IMR-90 (cell line): Measurements from ENCODE around the gene NDUFA5. TPM values are rescaled to one million over a fixed set of nuclear protein-coding genes. Genes with fewer than 3 reads are reported as not detected.

Experiments
- ATAC-seq: fragments of 200-7000 bp; cut with Tn5 transposase; 2 replicates; pipeline ENCODE4 v1.9.1; 2020; ENCODE audit warnings: low read depth, mild to moderate bottlenecking, moderate library complexity
- BruUV-seq: library from RNA; stranded (reverse); fragments of 400-500 nt; replicated peaks from 2 replicates; lab custom pipeline; 2021; lab: Mats Ljungman, UMichigan
- CTCF ChIA-PET: fragments of 300-600 bp; formaldehyde crosslinking; extraction: SDS; loops from one replicate; lab custom pipeline; 2021; ENCODE audit warnings: antibody characterized with exemption; lab: Yijun Ruan, JAX
- POLR2A ChIA-PET: fragments of 300-600 bp; sonication (Branson Sonifier 250); formaldehyde crosslinking; loops from one replicate; lab custom pipeline; 2022; ENCODE audit warnings: antibody characterized with exemption; ENCODE audit not compliant: unreplicated experiment; lab: Charles Lee
- DNase-seq: peaks from one replicate; pipeline ENCODE4 v3.0.0; 2013
- H2AFZ ChIP-seq: replicated peaks from 2 replicates; pipeline ENCODE3; 2013; ENCODE audit warnings: low read length, mild to moderate bottlenecking; ENCODE audit not compliant: poor library complexity
- H2AK5ac ChIP-seq: 2 replicates; pipeline ENCODE4 v1.6.1; 2013; ENCODE audit warnings: low read depth, low read length, inconsistent platforms
- H2AK9ac ChIP-seq: replicated peaks from 2 replicates; pipeline ENCODE3; 2013; ENCODE audit warnings: mild to moderate bottlenecking, low read depth, low read length, moderate library complexity; ENCODE audit not compliant: poor library complexity
- H2BK120ac ChIP-seq: 2 replicates; pipeline ENCODE4 v1.6.1; 2013; ENCODE audit warnings: low read depth, low read length, inconsistent platforms
- H2BK15ac ChIP-seq: 3 replicates; pipeline ENCODE4 v1.6.1; 2013; ENCODE audit warnings: low read depth, low read length, inconsistent platforms
- H2BK20ac ChIP-seq: 2 replicates; pipeline ENCODE4 v1.6.1; 2013; ENCODE audit warnings: low read depth, mild to moderate bottlenecking, inconsistent platforms, low read length, moderate library complexity
- H2BK5ac ChIP-seq: 2 replicates; pipeline ENCODE4 v1.6.1; 2013; ENCODE audit warnings: mild to moderate bottlenecking, low read depth, low read length, inconsistent platforms; ENCODE audit not compliant: poor library complexity, severe bottlenecking
- H3K14ac ChIP-seq: replicated peaks from 2 replicates; pipeline ENCODE4 v1.6.1; 2013; ENCODE audit warnings: low read depth, low read length, inconsistent platforms
- H3K18ac ChIP-seq: 2 replicates; pipeline ENCODE4 v1.6.1; 2013; ENCODE audit warnings: low read depth, low read length, control low read depth
- H3K23ac ChIP-seq: 2 replicates; pipeline ENCODE4 v1.6.1; 2013; ENCODE audit warnings: low read depth, low read length, inconsistent platforms
- H3K27ac ChIP-seq: 2 replicates; pipeline ENCODE4 v1.5.1; 2013; ENCODE audit warnings: mild to moderate bottlenecking, control low read depth, low read length; ENCODE audit not compliant: insufficient read depth
- H3K27me3 ChIP-seq: 2 replicates; pipeline ENCODE4 v1.6.1; 2013; ENCODE audit warnings: low read length; ENCODE audit not compliant: control insufficient read depth, insufficient read depth
- H3K36me3 ChIP-seq: 2 replicates; pipeline ENCODE4 v1.6.1; 2013; ENCODE audit warnings: low read length, mixed read lengths; ENCODE audit not compliant: control insufficient read depth, insufficient read depth
- H3K4ac ChIP-seq: 2 replicates; pipeline ENCODE4 v1.6.1; 2013; ENCODE audit warnings: low read depth, low read length, inconsistent platforms
- H3K4me1 ChIP-seq: 2 replicates; pipeline ENCODE4 v1.6.1; 2013; ENCODE audit warnings: low read length, mixed read lengths; ENCODE audit not compliant: control insufficient read depth, insufficient read depth
- H3K4me2 ChIP-seq: 2 replicates; pipeline ENCODE4 v1.6.1; 2013; ENCODE audit warnings: low read depth, mild to moderate bottlenecking, control low read depth, low read length, moderate library complexity
- H3K4me3 ChIP-seq: 2 replicates; pipeline ENCODE4 v1.5.1; 2013; ENCODE audit warnings: low read depth, mild to moderate bottlenecking, control low read depth, low read length, moderate library complexity; ENCODE audit not compliant: insufficient read depth
- H3K56ac ChIP-seq: 2 replicates; pipeline ENCODE4 v1.6.1; 2013; ENCODE audit warnings: low read length, inconsistent platforms; ENCODE audit not compliant: insufficient read depth; ENCODE audit errors: extremely low read depth
- H3K79me1 ChIP-seq, 2 experiments: 2 replicates each; pipeline ENCODE4 v1.6.1; 2013; ENCODE audit warnings: low read length in 2 of 2, inconsistent platforms in 1 of 2, low read depth in 1 of 2
- H3K9ac ChIP-seq: 2 replicates; pipeline ENCODE4 v1.6.1; 2013; ENCODE audit warnings: low read depth, low read length, control low read depth
- H3K9me1 ChIP-seq: 2 replicates; pipeline ENCODE4 v1.6.1; 2013; ENCODE audit warnings: low read length, inconsistent platforms; ENCODE audit not compliant: insufficient read depth
- H3K9me3 ChIP-seq: 2 replicates; pipeline ENCODE4 v1.6.1; 2013; ENCODE audit warnings: low read length; ENCODE audit not compliant: control insufficient read depth, insufficient read depth
- H4K20me1 ChIP-seq: 2 replicates; pipeline ENCODE4 v1.6.1; 2013; ENCODE audit warnings: low read length, inconsistent platforms; ENCODE audit not compliant: insufficient read depth
- H4K5ac ChIP-seq: 2 replicates; pipeline ENCODE4 v1.6.1; 2013; ENCODE audit warnings: mild to moderate bottlenecking, low read depth, low read length, control low read depth
- H4K8ac ChIP-seq, 2 experiments: 2 replicates each; pipeline ENCODE4 v1.6.1; 2013; ENCODE audit warnings: low read depth in 2 of 2, low read length in 2 of 2, control low read depth in 1 of 2, inconsistent platforms in 1 of 2
- H4K91ac ChIP-seq: 2 replicates; pipeline ENCODE4 v1.6.1; 2013; ENCODE audit warnings: low read depth, low read length, inconsistent platforms; ENCODE audit not compliant: insufficient read depth
- BHLHE40 ChIP-seq: fragments of 150-350 bp; IDR thresholded peaks from 2 replicates; pipeline ENCODE4 v1.6.1; 2016; ENCODE audit warnings: mild to moderate bottlenecking, low read depth, low read length
- CEBPB ChIP-seq: IDR thresholded peaks from 2 replicates; pipeline ENCODE4 v1.6.1; 2012; ENCODE audit warnings: low read depth, low read length, improper control_type of control experiment
- CHD1 ChIP-seq: IDR thresholded peaks from 2 replicates; pipeline ENCODE4 v1.6.1; 2012; ENCODE audit warnings: low read depth, low read length, improper control_type of control experiment
- ELK1 ChIP-seq: fragments of 150-350 bp; IDR thresholded peaks from 2 replicates; pipeline ENCODE4 v1.6.1; 2016; ENCODE audit warnings: low read depth, mild to moderate bottlenecking, low read length, moderate library complexity, borderline replicate concordance
- FOS ChIP-seq: fragments of 150-350 bp; IDR thresholded peaks from 2 replicates; pipeline ENCODE4 v1.6.1; 2016; ENCODE audit warnings: low read depth, low read length
- MAFK ChIP-seq: IDR thresholded peaks from 2 replicates; pipeline ENCODE4 v1.6.1; 2012; ENCODE audit warnings: low read depth, low read length, improper control_type of control experiment
- MAZ ChIP-seq: IDR thresholded peaks from 2 replicates; pipeline ENCODE4 v1.6.1; 2012; ENCODE audit warnings: low read depth, mild to moderate bottlenecking, low read length, improper control_type of control experiment, moderate library complexity, borderline replicate concordance
- MXI1 ChIP-seq: IDR thresholded peaks from 2 replicates; pipeline ENCODE4 v1.6.1; 2012; ENCODE audit warnings: low read depth, mild to moderate bottlenecking, low read length, moderate library complexity, borderline replicate concordance
- NFE2L2 ChIP-seq: fragments of 150-350 bp; IDR thresholded peaks from 2 replicates; pipeline ENCODE4 v1.6.1; 2016; ENCODE audit warnings: low read depth, mild to moderate bottlenecking, low read length
- POLR2A ChIP-seq: IDR thresholded peaks from 2 replicates; pipeline ENCODE4 v1.6.1; 2012; ENCODE audit warnings: mild to moderate bottlenecking, low read depth, low read length
- RAD21 ChIP-seq: IDR thresholded peaks from 2 replicates; pipeline ENCODE4 v1.6.1; 2012; ENCODE audit warnings: low read length, improper control_type of control experiment
- RCOR1 ChIP-seq: IDR thresholded peaks from 2 replicates; pipeline ENCODE4 v1.6.1; 2012; ENCODE audit warnings: mild to moderate bottlenecking, low read length, improper control_type of control experiment; ENCODE audit not compliant: insufficient replicate concordance
- RFX5 ChIP-seq: IDR thresholded peaks from 2 replicates; pipeline ENCODE4 v1.8.0; 2012; ENCODE audit warnings: low read depth, mild to moderate bottlenecking, low read length, moderate library complexity
- SMC3 ChIP-seq: fragments of 150-350 bp; IDR thresholded peaks from 2 replicates; pipeline ENCODE4 v1.6.1; 2016; ENCODE audit warnings: low read depth, mild to moderate bottlenecking, antibody characterized with exemption, low read length, moderate library complexity
- USF2 ChIP-seq: fragments of 150-350 bp; IDR thresholded peaks from 2 replicates; pipeline ENCODE4 v1.6.1; 2017; ENCODE audit warnings: mild to moderate bottlenecking, antibody characterized with exemption, low read length, low read depth
- WGBS, 2 experiments: methylation state at CpG; one replicate each; pipeline versions ENCODE4 v1.1.5 to v1.1.7; 2013; ENCODE audit warnings: missing lambda C conversion rate in 2 of 2; ENCODE audit not compliant: insufficient read length in 1 of 2; ENCODE audit errors: extremely low coverage in 2 of 2; 5-methylcytosine and 5-hydroxymethylcytosine counted together
- dilution Hi-C: fragments of 300-500 bp; cut with HindIII; formaldehyde crosslinking; loops from one replicate; pipeline ENCODE4 v1.14.3; 2018; ENCODE audit warnings: low sequenced_read_pairs; ENCODE audit not compliant: unreplicated experiment
- in situ Hi-C: fragments of 300-500 bp; cut with MboI; formaldehyde crosslinking; loops from 3 replicates; pipeline ENCODE4 v1.14.3; 2019; ENCODE audit warnings: low sequenced_read_pairs, inconsistent platforms, mixed read lengths
- intact Hi-C: fragments of 100-400 bp; cut with micrococcal nuclease; formaldehyde crosslinking; loops from 2 replicates; pipeline ENCODE4 v1.10.0; 2022
- polyA plus RNA-seq, 3 experiments: library from polyadenylated mRNA; depleted of rRNA; stranded (reverse); fragments of >200 nt; gene quantifications; 2 replicates each; pipeline ENCODE4 v1.2.3, GENCODE V29; 2012; ENCODE audit warnings: low replicate concordance in 1 of 3
- total RNA-seq: library from RNA; depleted of rRNA; stranded (reverse); fragments of >200 nt; gene quantifications from 2 replicates; pipeline ENCODE4 v1.2.3, GENCODE V29; 2012
- TF ChIP-seq, protein P1 (sequence below): conservative IDR thresholded peaks from 2 replicates; pipeline ENCODE4 v1.5.1; 2012; ENCODE audit warnings: mild to moderate bottlenecking, low read depth, low read length, improper control_type of control experiment

NDUFA5 gene
- total and polyA plus RNA-seq, 2 of the 4 experiments (the other 2 are of a cell fraction) = 2.9 to 12.1 TPM

DNA sequence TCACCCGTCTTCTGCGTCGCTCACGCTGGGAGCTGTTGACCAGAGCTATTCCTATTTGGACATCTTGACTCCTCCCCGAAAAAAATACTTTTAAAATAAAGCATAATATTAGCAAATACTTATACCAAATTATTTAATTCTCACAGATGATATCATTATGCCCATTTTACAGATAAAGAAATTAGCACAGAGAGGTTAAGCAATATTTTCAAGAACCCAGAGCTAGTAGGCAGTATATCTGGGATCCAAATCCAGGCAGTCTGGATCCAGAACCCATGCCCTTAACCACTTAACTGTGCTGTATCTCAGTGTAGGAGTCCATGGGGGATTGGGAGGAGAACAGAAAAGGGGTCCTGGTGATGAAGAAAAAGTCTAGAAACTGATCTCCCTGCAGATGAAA is 29.4 kb downstream of the NDUFA5 start:
- WGBS, 2 experiments = no CpG with 5 or more reads among the region's 5 CpGs
- Histone ChIP-seq H3K4ac (no peak overlapping the region), H2BK15ac (no peak overlapping the region), H3K27ac (no peak overlapping the region), H2BK20ac (no peak overlapping the region), H2AK5ac (no peak overlapping the region), H3K4me2 (no peak overlapping the region), H3K9me1 (no peaks in the 10 kb centered on the region), H4K5ac (no peak overlapping the region), H4K20me1 (no peaks in the 10 kb centered on the region), H2AFZ (no peak overlapping the region), H3K36me3 (no peaks in the 10 kb centered on the region), H4K8ac (no peak overlapping the region), H3K4me3 (no peak overlapping the region), H2AK9ac (no peak overlapping the region), H3K9ac (no peak overlapping the region), H3K23ac (no peak overlapping the region), H3K4me1 (no peaks in the 10 kb centered on the region), H3K18ac (no peak overlapping the region), H3K79me1 (no peaks in the 10 kb centered on the region), H3K14ac (no peak overlapping the region), H2BK120ac (no peak overlapping the region), H3K27me3 (no peaks in the 10 kb centered on the region), H2BK5ac (no peak overlapping the region), H4K91ac (no peak overlapping the region), H3K56ac (no peak overlapping the region), H3K9me3 (no peaks in the 10 kb centered on the region)
- ATAC-seq (no peak), DNase-seq (no peak)
- BruUV-seq = no TSS peak
- CTCF ChIA-PET = no interaction called here
- intact Hi-C loops (no loop called here), in situ Hi-C loops (no loop called here), dilution Hi-C loops (no loop called here)
- POLR2A ChIA-PET = no interaction called here
- TF ChIP-seq MAZ = no peak
- TF ChIP-seq BHLHE40 = no peak
- TF ChIP-seq USF2 = no peak
- TF ChIP-seq NFE2L2 = no peak
- TF ChIP-seq POLR2A = no peak
- no peak for TF ChIP-seq FOS
- no peak for TF ChIP-seq SMC3
- TF ChIP-seq ELK1 = no peak
- no peak for TF ChIP-seq CEBPB
- no peak for TF ChIP-seq RAD21
- no peak for TF ChIP-seq RCOR1
- TF ChIP-seq, protein P1, sequence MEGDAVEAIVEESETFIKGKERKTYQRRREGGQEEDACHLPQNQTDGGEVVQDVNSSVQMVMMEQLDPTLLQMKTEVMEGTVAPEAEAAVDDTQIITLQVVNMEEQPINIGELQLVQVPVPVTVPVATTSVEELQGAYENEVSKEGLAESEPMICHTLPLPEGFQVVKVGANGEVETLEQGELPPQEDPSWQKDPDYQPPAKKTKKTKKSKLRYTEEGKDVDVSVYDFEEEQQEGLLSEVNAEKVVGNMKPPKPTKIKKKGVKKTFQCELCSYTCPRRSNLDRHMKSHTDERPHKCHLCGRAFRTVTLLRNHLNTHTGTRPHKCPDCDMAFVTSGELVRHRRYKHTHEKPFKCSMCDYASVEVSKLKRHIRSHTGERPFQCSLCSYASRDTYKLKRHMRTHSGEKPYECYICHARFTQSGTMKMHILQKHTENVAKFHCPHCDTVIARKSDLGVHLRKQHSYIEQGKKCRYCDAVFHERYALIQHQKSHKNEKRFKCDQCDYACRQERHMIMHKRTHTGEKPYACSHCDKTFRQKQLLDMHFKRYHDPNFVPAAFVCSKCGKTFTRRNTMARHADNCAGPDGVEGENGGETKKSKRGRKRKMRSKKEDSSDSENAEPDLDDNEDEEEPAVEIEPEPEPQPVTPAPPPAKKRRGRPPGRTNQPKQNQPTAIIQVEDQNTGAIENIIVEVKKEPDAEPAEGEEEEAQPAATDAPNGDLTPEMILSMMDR = no peak
- no peak for TF ChIP-seq MXI1
- TF ChIP-seq MAFK = no peak
- no peak for TF ChIP-seq CHD1
- TF ChIP-seq RFX5 = no peak
